ENCODE results near the gene MAP3K14. TPM values are rescaled to one million over a fixed set of nuclear protein-coding genes. Genes with fewer than 3 reads are reported as not detected.

The MAP3K14 gene
- total RNA-seq, 1 experiment from 2014 or later = 7.8 TPM

- no peak for TF ChIP-seq CTCF (conservative IDR thresholded peaks at IDR 0.05)
- H3K9me3 Mint-ChIP-seq = no peaks in the 10 kb centered on the region
- no peak for DNase-seq
- no peak overlapping the region for H2AK5ac ChIP-seq (ENCODE audit: insufficient read length, low read length)
- peaks cover 7 to 13% of the 10 kb centered on the region in 2 experiments for H3K4me1 Mint-ChIP-seq
- no peaks in the 10 kb centered on the region for H4K20me1 ChIP-seq (ENCODE audit: control insufficient read depth, insufficient read depth, insufficient read length)
- H2BK120ac ChIP-seq (ENCODE audit: low read depth, low read length, poor library complexity, severe bottlenecking) = no peak overlapping the region
- H3K27ac ChIP-seq (ENCODE audit: insufficient read length, low read depth, low read length) = no peak overlapping the region
- no peak overlapping the region for H3K18ac ChIP-seq (ENCODE audit: insufficient read length, low read depth, low read length)
- H2BK20ac ChIP-seq (ENCODE audit: low read depth, low read length, poor library complexity, severe bottlenecking) = no peak overlapping the region
- no peak overlapping the region for H3T11ph ChIP-seq (ENCODE audit: low read length)
- WGBS (ENCODE audit: extremely low coverage, insufficient read length, low lambda C conversion rate) = no CpG with 5 or more reads among the region's 7 CpGs
- H3K4ac ChIP-seq (ENCODE audit: low read depth, low read length) = no peak overlapping the region
- H3K4me2 ChIP-seq (ENCODE audit: insufficient read depth, insufficient read length, low read length) = no peak overlapping the region
- H2AFZ ChIP-seq (ENCODE audit: low read length) = no peak overlapping the region
- H2BK15ac ChIP-seq (ENCODE audit: low read depth, low read length) = no peak overlapping the region
- no peaks in the 10 kb centered on the region for H3K4me1 ChIP-seq (ENCODE audit: insufficient read depth, low read length)
- H3K56ac ChIP-seq (ENCODE audit: insufficient read length, low read depth, low read length) = no peak overlapping the region
- H3K9me3 ChIP-seq (ENCODE audit: control insufficient read depth, low read depth, low read length) = no peaks in the 10 kb centered on the region
- no peaks in the 10 kb centered on the region for H3K79me2 ChIP-seq (ENCODE audit: insufficient read depth, low read length)
- no peak overlapping the region for H3K23ac ChIP-seq (ENCODE audit: insufficient read length, low read depth, low read length)
- H2BK12ac ChIP-seq (ENCODE audit: insufficient read length, low read depth, low read length) = no peak overlapping the region
- H4K8ac ChIP-seq (replicated peaks; ENCODE audit: insufficient read length, low read depth, low read length) = no peak overlapping the region
- no peak overlapping the region for H3K4me3 Mint-ChIP-seq
- H3K79me1 ChIP-seq (ENCODE audit: insufficient read depth, low read depth, low read length, poor library complexity, severe bottlenecking) = no peaks in the 10 kb centered on the region
- H3K27me3 Mint-ChIP-seq (ENCODE audit: low read depth) = no peaks in the 10 kb centered on the region
- no peaks in the 10 kb centered on the region for H3K27me3 ChIP-seq (ENCODE audit: insufficient read depth, low read length)
- H4K91ac ChIP-seq (ENCODE audit: insufficient read length, low read depth, low read length) = no peak overlapping the region
- peaks cover 2 to 23% (median 12%) of the 10 kb centered on the region in 3 experiments; a peak in 5 of 7 replicates for H3K36me3 Mint-ChIP-seq (ENCODE audit: insufficient read depth in 1 of 3, low read depth in 3 of 3)
- H2BK5ac ChIP-seq (ENCODE audit: insufficient read length, low read length) = no peak overlapping the region
- no peak overlapping the region for H3K9ac ChIP-seq (ENCODE audit: extremely low read depth, insufficient read length, low read length)
- H3K23me2 ChIP-seq (ENCODE audit: insufficient read length, low read depth, low read length, poor library complexity, severe bottlenecking) = no peaks in the 10 kb centered on the region
- H3K27ac Mint-ChIP-seq = peak overlapping the region in 1 of 3 experiments; percentile 26; a peak in 2 of 7 replicates
- H4K5ac ChIP-seq (ENCODE audit: insufficient read length, low read depth, low read length) = no peak overlapping the region
- no peak overlapping the region for H3K14ac ChIP-seq (ENCODE audit: insufficient read depth, low read length)
These were observed 38.8 kb downstream of the MAP3K14 start for GRCh38 chr17:45277992-45278391.
